Testis (tissue), 3 donors: ENCODE data around the gene SNX13. TPM values are rescaled to one million over a fixed set of nuclear protein-coding genes. Genes with fewer than 3 reads are reported as not detected.

ENCODE experiments used
- DNase-seq: peaks from one replicate; pipeline ENCODE4 v3.0.0-alpha.2; 2019
- H3K27ac ChIP-seq, 2 donors: fragments of 200-600 bp; sonication (generic); one replicate each; pipeline ENCODE4 v1.5.1; 2019
- H3K27me3 ChIP-seq: fragments of 200-600 bp; sonication (generic); one replicate; pipeline ENCODE4 v1.5.1; 2019
- H3K36me3 ChIP-seq: fragments of 200-600 bp; sonication (generic); one replicate; pipeline ENCODE4 v1.5.1; 2017; ENCODE audit warnings: low read depth; ENCODE audit errors: missing control alignments
- H3K4me1 ChIP-seq: fragments of 200-600 bp; sonication (generic); one replicate; pipeline ENCODE4 v1.5.1; 2019
- H3K4me3 ChIP-seq, 2 donors: fragments of 200-600 bp; sonication (generic); one replicate each; pipeline ENCODE4 v1.5.1; 2017 to 2019
- H3K9me3 ChIP-seq: fragments of 200-600 bp; sonication (generic); one replicate; pipeline ENCODE4 v1.5.1; 2017
- CTCF ChIP-seq, 3 experiments: fragments of 450-650 bp in 2 of 3; fragments of 200-600 bp in 1 of 3; sonication (generic) in 1 of 3; IDR thresholded peaks; one replicate each; pipeline ENCODE4 v1.5.1; 2016 to 2019; ENCODE audit warnings: antibody characterized with exemption in 3 of 3, mild to moderate bottlenecking in 2 of 3, moderate library complexity in 1 of 3
- POLR2A ChIP-seq: fragments of 450-650 bp; IDR thresholded peaks from one replicate; pipeline ENCODE4 v1.6.1; 2017; ENCODE audit warnings: antibody characterized with exemption, mild to moderate bottlenecking, moderate library complexity
- WGBS, 2 donors: methylation state at CpG; one replicate each; pipeline ENCODE4 v1.1.5; 2018; 5-methylcytosine and 5-hydroxymethylcytosine counted together
- intact Hi-C: fragments of 100-400 bp; cut with DNase I; formaldehyde crosslinking; loops from one replicate; pipeline ENCODE4 v1.15.1; 2023; ENCODE audit warnings: low total_unique reads
- polyA plus RNA-seq: library from polyadenylated mRNA; stranded (reverse); fragments of 350-450 nt; fragmentation: Illumina TruSeq; extraction: RNeasy Lipid Tissue Mini Kit (QIAGEN cat#74804); gene quantifications from one replicate; pipeline ENCODE4 v1.2.3, GENCODE V29; 2014; ENCODE audit warnings: low read depth, low replicate concordance; ENCODE audit not compliant: insufficient read depth
- total RNA-seq, 2 donors: library from RNA; depleted of rRNA; stranded (reverse); fragments of >200 nt; gene quantifications; one replicate each; pipeline ENCODE4 v1.2.3, GENCODE V29; 2016

Gene SNX13
- total and polyA plus RNA-seq, 3 donors from 2014 or later, result 37.0 to 73.5 (median 61.8) TPM

- Histone ChIP-seq H3K9me3 (no peaks in the 10 kb centered on the region), H3K4me1 (no peaks in the 10 kb centered on the region), H3K4me3 (no peak overlapping the region), H3K36me3 (no peaks in the 10 kb centered on the region), H3K27me3 (no peaks in the 10 kb centered on the region), H3K27ac (no peak overlapping the region)
- no peak for DNase-seq
- no peak for TF ChIP-seq POLR2A
- no peak for TF ChIP-seq CTCF (IDR thresholded peaks at IDR 0.05)
- intact Hi-C loops, result no loop called here
- 42 to 57% methylated on average over 1 of the region's 1 CpG for WGBS, 2 donors
These were observed 46.6 kb upstream of the SNX13 start for GRCh38 chr7:17986851-17987250.

- DNase-seq, result no peak
- Histone ChIP-seq H3K27me3 (no peaks in the 10 kb centered on the region), H3K4me3 (no peak overlapping the region), H3K36me3 (no peaks in the 10 kb centered on the region), H3K9me3 (no peaks in the 10 kb centered on the region), H3K27ac (no peak overlapping the region), H3K4me1 (no peaks in the 10 kb centered on the region)
- TF ChIP-seq CTCF (IDR thresholded peaks at IDR 0.05) (no peak), POLR2A (no peak)
- intact Hi-C loops, result no loop called here
- WGBS, 2 donors, result 85 to 88% methylated on average over 6 of the region's 6 CpGs
These were observed 45.4 kb upstream of the SNX13 start for GRCh38 chr7:17985473-17986239.

GRCh38 chr7:17984288-17984687 lies 44.0 kb upstream of the SNX13 start:
- no peak overlapping the region for H3K27ac ChIP-seq
- 81 to 93% methylated on average over 1 of the region's 1 CpG for WGBS, 2 donors
- H3K4me1 ChIP-seq, result no peaks in the 10 kb centered on the region
- intact Hi-C loops, result no loop called here
- no peak overlapping the region for H3K4me3 ChIP-seq
- H3K9me3 ChIP-seq, result no peaks in the 10 kb centered on the region
- no peak for TF ChIP-seq POLR2A
- TF ChIP-seq CTCF (IDR thresholded peaks at IDR 0.05), result no peak
- no peaks in the 10 kb centered on the region for H3K36me3 ChIP-seq
- no peaks in the 10 kb centered on the region for H3K27me3 ChIP-seq
- DNase-seq, result no peak

- H3K4me1 ChIP-seq, result no peaks in the 10 kb centered on the region
- no peaks in the 10 kb centered on the region for H3K27me3 ChIP-seq
- no peak for DNase-seq
- no peak overlapping the region for H3K4me3 ChIP-seq
- TF ChIP-seq CTCF (IDR thresholded peaks at IDR 0.05) (no peak), POLR2A (no peak)
- 72 to 76% methylated on average over 3 of the region's 3 CpGs for WGBS, 2 donors
- H3K36me3 ChIP-seq, result no peaks in the 10 kb centered on the region
- no peaks in the 10 kb centered on the region for H3K9me3 ChIP-seq
- H3K27ac ChIP-seq, result no peak overlapping the region
- intact Hi-C loops, result no loop called here
These were observed 43.1 kb upstream of the SNX13 start for GRCh38 chr7:17983221-17984062.
